GM18498 (cell line): ENCODE measurements around the gene SLC25A13.
"Not testable (repeated sequence)": the region's sequence is repeated elsewhere in the genome, so short reads cannot be mapped to it uniquely, and the experiment has no call there.

ENCODE experiments used
- ATAC-seq: cut with Tn5 transposase; IDR thresholded peaks from one replicate; pipeline ENCODE4 v1.9.1; 2021; ENCODE audit warnings: mild to moderate bottlenecking, moderate library complexity; ENCODE audit not compliant: unreplicated experiment

Gene SLC25A13, protein sequence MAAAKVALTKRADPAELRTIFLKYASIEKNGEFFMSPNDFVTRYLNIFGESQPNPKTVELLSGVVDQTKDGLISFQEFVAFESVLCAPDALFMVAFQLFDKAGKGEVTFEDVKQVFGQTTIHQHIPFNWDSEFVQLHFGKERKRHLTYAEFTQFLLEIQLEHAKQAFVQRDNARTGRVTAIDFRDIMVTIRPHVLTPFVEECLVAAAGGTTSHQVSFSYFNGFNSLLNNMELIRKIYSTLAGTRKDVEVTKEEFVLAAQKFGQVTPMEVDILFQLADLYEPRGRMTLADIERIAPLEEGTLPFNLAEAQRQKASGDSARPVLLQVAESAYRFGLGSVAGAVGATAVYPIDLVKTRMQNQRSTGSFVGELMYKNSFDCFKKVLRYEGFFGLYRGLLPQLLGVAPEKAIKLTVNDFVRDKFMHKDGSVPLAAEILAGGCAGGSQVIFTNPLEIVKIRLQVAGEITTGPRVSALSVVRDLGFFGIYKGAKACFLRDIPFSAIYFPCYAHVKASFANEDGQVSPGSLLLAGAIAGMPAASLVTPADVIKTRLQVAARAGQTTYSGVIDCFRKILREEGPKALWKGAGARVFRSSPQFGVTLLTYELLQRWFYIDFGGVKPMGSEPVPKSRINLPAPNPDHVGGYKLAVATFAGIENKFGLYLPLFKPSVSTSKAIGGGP

DNA sequence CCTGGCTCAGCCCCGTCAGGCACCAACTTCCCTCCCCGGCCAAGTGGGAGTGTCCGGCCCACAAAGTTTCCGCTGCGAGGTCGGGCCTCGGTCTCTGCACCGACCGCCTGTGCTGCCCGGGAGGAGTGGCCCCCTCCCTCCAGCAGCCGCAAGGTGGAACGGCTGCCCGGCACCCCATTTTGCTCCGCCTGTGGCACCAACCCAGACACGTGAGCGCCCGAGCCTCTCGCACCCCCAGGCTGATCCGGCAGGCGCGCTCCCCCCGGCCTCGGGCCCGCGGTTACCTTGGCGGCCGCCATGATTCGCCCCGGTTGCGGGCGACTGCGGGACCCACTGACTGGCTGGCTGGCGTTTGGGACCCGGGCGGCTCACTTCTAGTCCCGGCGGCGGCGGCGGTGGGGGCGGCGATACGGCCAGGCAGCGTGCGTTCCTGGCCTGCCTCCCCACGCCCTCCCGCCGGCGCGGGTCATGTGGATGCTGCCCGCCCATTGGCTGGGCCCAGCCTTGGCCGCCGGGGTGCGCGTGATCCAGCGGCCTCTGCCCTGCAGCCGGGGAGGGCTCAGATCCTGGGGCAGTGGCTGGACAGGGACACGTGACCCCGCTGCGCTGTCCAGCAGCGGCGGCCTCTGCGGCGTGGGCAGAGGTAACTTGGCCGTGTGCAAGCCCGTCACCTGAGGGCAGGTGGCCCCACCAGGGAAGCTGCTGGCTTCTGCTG is at the start of gene SLC25A13:
Gene SLC25A13, minus strand, starts transcription at position 441 of the 715 bp plus-strand sequence. Its CDS starts 142 bp downstream, at position 299.
- ATAC-seq = peak; percentile 86

DNA sequence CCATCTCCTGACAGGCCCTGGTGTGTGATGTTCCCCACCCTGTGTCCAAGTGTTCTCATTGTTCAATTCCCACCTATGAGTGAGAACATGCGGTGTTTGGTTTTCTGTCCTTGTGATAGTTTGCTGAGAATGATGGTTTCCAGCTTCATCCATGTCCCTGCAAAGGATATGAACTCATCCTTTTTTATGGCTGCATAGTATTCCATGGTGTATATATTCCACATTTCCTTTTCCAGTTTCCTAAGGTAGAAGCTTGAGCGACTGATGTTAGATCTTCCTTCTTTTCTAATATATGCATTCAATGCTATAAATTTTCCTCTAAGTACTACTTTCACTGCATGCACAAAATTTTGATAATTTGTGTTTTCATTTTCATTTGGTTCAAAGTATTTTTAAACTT is 44.0 kb upstream of the SLC25A13 start:
- not testable (repeated sequence) for ATAC-seq

DNA sequence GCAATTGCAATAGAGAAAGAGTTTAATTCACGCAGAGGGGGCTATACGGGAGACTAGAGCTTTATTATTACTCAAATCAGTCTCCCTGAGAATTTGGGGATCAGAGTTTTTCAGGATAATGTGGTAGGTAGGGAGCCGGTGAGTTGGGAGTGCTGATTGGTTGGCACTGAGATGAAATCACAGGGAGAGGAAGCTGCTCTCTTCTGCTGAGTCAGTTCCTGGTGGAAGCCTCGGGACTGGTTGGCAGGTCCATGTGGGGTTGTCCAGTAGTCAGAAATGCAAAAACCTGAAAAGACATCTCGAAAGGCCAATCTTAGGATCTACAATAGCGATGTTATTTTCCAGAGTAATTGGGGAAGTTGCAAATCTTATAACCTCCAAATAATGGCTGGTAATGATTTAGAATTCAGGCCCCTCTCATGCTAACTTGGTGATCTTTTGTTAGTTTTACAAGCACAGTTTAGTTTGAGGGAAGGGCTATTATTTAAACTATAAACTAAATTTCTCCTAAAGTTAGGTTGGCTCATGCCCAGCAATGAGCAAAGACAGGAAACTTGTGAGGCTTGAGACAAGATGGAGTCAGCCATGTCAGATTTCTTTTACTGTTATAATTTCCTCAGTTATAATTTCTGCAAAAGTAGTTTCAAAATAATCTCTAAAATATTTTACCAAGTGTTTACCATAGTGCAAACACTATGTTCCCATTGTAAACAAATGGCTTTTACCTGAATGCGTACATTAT is 39.4 kb upstream of the SLC25A13 start:
- no peak for ATAC-seq

DNA sequence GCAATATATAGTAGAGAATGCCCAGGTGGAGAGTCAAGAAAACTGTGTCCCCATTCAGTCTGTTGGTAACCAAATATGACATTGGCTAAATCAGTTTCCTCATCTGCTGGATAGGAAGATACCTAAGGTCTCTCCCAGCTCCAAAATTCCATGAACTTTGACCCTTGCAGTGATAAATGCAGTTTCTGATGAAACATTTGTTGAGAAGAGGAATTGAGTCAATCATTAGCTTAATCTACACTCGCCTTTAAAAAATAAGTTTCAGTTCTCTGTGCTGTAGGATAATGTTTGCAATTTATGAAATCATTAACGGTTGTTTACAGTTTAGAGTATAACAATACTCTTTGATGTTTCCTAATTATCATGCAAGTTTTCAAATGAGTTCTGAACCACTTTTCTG is 38.0 kb upstream of the SLC25A13 start:
- no peak for ATAC-seq

DNA sequence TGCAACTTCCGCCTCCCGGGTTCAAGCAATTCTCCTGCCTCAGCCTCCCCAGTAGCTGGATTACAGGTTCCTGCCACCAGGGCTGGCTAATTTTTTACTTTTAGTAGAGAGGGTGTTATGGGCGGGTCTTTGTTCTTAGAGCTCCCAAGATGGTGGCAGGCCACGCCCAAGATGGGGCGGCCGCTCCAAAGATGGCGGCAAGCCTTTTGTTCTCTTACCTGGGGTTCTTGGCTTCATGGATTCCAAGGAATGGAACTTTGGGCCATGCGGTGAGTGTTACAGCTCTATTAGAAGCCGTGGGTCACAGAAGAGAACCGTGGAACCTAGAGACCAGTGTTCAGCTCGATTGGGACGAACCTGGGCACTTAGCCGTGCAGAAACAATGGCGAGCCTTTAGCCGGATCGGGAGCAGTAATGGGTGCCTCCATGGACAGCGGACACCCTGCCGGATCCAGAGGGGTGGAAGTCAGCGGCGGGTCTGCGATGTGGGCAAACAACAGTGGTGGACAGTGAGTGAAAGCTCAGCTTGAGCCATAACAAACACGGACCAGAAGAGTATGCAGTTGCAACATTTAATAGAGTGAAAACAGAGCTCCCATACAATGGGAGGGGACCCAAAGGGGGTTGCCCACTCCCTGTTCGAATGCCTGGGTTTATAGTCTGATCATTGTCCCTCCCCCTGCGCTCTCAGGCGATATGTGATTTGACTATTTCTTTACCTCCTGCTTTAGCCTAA is 36.5 kb upstream of the SLC25A13 start:
- not testable (repeated sequence) for ATAC-seq

DNA sequence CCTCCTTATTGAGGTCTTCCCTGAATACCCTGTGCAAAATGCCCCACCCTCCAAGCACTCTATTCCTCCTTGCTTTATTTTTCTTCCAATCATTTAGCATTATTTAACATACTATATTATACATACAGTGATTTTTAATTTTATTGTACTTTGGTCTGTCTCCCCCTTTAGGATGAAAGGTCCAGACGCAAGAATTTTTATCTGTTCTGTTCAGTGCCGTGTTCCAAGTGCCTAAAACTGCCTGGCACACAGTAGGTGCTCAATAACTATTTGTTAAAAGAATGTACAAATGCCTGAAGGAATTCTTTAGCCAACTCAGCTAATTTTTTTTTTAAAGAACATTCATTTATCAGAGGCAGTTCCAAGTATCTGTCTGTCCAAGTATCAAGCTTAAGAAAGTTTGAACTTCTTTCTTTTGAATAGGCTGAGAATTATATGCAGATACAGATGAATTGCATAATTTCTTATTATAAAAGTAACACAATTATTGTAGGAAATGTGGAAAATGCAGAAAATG is 34.1 kb upstream of the SLC25A13 start:
- ATAC-seq = no peak

DNA sequence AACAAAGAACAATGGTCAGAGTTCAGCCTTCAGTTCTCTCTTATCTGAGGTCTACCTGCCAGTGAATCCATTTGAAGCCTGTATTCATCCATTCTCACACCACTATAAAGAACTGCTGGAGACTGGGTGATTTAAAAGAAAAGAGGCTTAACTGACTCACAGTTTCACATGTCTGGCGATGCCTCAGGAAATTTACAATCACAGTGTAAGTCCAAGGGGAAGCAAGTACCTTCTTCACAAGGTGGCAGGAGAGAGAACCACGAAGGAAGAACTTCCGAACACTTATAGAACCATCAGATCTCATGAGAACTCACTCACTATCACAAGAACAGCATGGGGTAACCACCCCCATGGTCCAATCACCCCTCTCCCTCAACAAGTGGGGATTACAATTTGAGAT is 33.0 kb upstream of the SLC25A13 start:
- ATAC-seq = no peak

DNA sequence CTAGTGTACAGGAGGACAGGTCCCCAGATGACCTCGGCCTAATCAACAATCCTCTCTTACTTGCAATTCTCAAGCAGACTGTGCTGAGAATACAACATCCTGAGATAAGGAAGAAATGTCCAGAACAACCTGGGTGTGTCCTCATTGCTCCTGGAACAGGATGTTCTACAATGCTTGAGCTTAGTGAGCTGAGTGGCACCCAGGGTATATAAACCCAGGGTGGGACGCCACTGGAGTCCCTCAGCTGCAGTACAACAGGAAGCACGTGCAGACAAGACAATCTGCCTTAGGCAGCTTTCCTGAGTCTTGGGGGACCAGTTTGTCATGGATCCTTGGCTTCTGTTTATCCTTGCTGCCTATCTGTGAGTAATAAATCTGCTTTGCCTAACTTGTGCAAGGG is 27.7 kb upstream of the SLC25A13 start:
- no peak for ATAC-seq

DNA sequence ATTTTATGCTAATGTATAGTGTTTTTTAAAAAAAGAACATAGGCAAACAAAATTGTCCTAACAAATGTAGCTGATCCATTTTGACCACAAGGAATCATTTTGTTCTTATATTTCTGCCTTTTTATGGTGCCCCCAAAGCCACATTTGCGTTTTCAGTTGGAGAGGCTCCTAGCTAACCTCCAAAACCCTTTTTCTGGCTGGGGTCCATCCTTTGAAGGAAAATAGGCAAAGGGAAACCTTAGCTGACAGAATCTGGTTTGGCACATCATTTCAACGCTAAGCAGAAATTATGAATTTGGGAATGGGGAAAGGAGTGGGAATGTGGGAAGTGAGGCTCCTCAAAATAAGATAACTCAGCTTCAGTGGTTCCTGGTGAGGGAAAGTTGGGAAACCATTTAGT is 25.6 kb upstream of the SLC25A13 start:
- ATAC-seq = no peak

DNA sequence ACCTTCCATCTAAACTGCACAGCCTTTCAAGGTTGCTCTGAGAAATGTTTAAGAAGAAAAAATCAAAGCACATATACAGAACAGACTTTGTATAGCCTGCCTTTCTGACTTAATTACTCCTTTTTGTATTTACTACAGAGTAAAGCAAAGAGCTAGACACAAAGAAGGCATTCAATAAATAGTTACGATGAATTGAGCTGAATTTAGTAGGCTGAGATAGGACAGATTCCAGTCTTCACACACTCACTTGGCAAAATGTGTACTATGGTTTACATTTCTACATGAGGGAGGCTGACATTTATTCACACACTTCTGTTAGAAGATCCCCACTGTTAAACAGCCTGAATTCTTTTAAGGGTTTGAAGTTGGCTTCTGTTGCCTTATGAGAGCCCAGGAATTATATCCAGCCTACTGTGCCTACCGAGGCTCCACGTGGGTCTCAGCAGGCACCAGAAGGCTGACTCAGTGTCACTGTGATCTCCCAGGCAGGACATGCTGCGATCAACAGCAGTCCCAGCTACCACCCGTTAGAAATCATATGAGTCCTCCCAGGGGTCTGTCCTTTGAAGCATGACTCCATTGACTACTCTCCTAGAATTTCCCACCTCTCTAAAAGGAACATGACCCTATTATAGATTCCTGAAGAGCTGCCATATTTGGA is 24.5 kb upstream of the SLC25A13 start:
- ATAC-seq = no peak

DNA sequence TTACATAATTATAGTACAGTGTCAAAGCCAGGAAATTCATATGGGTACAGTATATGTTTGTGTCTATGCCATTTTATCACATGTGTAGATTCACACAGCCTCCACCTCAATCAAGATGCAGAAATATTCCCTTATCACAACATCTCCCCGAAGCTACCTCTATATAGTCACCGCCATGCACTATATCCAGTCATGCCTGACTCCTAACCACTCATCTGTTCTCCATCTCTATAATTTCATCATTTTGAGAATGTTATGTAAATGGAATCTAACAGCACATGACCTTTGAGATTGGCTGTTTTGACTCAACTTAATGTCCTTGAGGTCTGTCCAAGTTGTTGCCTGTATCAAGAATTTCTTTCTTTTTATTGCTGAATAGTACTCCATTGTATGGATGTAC is 22.3 kb upstream of the SLC25A13 start:
- ATAC-seq = no peak

DNA sequence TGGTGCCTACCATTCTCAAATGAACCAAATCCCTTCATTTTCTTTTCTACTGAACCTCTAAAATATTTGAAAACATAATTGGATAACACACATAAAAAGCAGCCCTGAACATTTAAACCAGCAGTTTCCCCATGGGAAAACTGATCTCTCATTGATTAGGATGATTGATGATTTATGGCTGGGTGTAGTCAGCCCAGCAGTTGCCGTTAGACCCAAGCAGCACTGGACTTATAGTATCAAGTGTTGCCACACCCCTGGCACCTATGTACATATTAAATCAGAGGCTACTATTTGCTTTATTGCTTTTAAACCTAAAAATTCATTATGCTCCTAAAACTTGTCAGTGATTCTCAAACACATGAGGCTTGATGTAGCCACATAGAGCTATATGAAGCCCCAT is 20.2 kb upstream of the SLC25A13 start:
- ATAC-seq = no peak

DNA sequence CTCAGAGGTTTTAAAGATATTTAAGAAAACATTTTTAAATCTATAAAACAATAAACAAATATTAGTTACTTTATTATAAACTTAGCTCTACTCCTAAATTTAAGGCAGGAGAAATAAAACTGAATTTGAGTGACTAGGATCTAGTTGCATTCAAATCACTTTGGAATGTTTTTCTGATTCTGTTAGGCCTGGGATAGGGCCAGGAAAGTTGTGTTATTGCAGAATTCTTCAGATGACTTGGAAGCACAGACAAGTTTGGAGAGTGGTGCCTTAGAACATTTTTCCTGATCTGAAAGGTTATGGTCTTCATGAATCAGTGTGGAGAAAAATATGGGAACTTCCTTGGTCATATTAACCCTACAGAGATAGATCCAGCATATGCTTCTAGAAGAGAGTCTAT is 15.6 kb upstream of the SLC25A13 start:
- no peak for ATAC-seq

DNA sequence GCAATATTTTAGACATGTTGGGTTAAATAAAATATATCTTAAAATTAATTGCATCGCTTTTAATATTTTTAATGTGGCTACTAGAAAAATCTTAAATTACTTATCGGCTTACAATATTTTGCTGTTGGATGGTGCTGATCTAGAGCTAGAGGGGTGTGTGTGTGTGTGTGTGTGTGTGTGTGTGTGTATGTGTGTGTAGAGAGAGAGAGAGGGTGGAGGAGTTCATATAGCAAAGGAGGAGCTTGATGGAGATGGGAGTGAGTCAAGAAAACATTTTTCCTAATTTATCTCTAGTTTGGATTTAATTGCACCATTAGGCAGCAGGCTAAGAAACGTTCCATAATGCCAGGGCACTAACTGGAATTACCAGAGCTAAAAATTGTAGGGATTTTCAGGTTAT is 10.4 kb upstream of the SLC25A13 start:
- ATAC-seq = no peak

DNA sequence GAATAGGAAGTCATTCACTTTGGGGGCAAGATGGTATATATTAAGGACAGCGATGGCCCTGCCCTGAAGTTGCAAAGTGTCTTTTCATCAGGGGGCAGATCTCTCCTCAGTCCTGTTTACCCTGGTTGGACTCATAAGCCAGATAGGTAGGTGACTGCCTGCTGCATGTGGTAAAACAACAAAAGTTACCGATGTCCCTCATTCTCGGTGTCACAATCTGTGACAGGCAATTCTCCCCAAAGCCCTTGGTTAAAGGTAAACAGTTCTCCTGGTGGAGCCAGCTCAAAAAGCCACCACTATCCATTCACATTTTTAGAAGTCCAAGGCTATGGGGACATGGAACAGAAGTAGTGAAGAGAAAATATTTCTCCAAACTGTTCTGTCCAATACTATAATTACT is 9.9 kb upstream of the SLC25A13 start:
- no peak for ATAC-seq

DNA sequence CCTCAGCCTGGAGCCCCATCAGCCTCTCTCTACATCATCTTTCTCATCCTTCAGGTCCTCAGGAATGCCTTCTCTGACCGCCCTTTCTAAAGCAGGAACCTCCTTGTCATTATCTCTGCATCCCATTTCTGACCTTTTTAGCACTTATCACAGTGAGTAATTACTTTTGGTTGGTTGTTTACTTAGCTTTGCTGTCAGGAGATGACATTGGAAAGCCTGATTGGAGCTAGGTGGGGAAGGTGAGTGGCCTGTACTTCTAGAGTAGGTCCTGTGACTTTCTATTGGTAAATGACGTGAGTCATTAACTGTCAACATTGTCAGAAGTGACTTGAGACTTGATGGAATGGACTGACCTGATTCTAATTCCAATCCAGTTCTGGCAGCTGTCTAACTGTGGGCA is 9.3 kb upstream of the SLC25A13 start:
- no peak for ATAC-seq

DNA sequence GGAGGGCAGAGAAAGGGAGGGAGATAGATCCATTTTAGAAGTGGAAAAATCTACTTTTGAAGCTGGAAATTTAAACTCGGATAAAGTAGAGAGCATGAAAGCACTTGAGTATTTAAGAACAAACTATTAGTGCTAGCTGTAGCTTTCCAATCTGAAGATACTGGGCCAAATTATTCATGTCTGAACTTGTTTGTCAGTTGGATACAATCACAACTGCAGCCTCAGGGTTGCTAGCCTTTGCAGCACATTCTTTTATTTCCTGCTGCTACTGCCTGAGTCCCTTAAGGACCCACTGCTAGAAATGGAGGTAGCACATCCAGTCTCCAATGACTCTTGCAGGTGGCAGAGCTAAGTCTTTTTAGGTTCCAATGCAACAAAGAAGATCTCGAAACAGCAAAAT is 8.3 kb upstream of the SLC25A13 start:
- no peak for ATAC-seq

DNA sequence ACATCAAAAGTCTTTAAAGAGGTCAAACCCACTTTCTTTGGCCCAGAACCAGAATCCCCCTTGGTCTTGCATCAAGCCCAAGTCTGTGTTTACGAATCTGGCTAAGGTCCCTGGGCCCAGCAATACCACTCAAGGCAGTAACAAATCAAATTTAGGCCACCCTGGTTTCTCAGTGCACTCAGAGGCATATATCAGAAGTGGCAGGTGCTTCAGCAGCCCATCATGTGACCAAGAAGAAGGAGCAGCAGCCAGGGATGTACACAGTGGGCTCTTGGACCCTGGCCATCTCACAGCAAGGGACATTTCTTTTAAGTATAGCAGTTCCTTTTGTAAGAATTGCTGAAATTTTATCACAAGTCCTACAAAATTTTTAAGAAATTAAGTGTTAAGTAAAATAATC is 7.3 kb upstream of the SLC25A13 start:
- no peak for ATAC-seq

DNA sequence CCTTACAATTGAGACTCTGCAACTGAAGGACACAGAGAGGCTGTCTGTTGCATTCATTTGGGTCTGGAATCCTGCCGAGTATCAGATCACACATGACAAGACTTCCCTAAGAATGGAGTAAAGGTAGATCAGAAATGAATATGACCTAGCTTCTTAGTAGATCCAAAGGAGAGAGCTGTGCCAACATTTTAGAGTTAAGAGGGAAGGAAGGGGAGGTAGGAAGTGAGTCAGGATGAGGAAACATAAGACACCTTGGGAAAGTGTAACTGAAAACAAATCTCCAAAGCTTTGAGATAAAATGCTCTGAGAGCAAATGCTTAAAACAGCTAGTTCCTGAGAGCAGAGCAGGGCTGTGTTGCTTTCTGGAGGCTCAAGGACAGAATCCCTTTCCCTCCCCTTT is 6.1 kb upstream of the SLC25A13 start:
- no peak for ATAC-seq

DNA sequence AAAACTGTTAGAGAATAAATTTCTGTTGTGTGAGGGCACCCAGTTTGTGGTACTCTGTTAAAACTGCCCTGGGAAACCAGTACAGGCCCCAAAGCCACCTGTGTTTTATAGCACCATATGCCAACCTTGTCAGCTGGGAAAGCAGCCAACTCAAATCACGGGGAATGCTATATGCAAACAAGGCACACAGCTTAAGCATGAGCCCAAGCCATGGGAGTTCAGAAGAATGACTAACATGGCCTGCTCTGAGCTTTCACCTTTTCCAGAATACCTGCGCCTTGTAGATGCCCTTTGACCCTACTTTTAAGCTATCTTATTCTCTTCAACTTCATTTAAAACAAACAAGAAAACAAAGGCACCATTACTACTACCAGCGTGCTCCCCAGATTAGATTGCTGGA is 5.5 kb upstream of the SLC25A13 start:
- no peak for ATAC-seq
